Measurements from ENCODE around the gene SQSTM1.
"Not testable (repeated sequence)": the region's sequence is repeated elsewhere in the genome, so short reads cannot be mapped to it uniquely, and the experiment has no call there.

Gene SQSTM1

DNA sequence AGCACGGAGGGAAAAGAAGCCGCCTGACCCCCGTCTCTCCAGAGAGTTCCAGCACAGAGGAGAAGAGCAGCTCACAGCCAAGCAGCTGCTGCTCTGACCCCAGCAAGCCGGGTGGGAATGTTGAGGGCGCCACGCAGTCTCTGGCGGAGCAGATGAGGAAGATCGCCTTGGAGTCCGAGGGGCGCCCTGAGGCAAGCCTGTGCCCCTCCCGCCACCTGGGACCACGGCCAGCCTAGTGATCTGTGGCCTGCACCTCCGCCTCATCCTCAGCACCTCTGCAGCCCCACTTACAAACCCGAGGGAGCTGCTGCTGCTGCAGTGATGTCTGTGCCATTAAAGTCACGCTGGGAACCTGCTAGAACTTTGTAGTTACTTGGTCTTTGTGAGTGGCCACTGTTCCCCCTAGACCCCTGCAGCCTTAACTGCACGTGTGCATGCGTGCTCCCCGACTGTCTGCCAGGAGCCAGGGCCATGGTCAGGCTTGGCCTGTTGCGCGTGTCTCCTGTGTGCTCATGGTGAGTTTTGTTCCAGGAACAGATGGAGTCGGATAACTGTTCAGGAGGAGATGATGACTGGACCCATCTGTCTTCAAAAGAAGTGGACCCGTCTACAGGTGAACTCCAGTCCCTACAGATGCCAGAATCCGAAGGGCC is 12.5 kb downstream of the SQSTM1 start:
- Histone ChIP-seq H3K4me3 (ENCODE audit: low read depth in 1 of 5, low read length in 5 of 5) (no peak overlapping the region), H3K9ac (ENCODE audit: low read length in 5 of 5) (no peak overlapping the region), H3K27me3 (ENCODE audit: control insufficient read depth in 5 of 5, insufficient read depth in 4 of 5, low read length in 5 of 5) (no peaks in the 10 kb centered on the region), H3K36me3 (ENCODE audit: control insufficient read depth in 5 of 5, insufficient read depth in 5 of 5, low read length in 5 of 5) (peaks cover 11 to 88% (median 77%) of the 10 kb centered on the region in 5 donors), H3K27ac (ENCODE audit: low read depth, low read length) (peak overlapping the region; percentile 9), H3K4me1 (ENCODE audit: control insufficient read depth in 5 of 5, insufficient read depth in 5 of 5, low read length in 5 of 5) (peaks cover 0 to 11% (median 10%) of the 10 kb centered on the region in 5 donors), H3K9me3 (ENCODE audit: control insufficient read depth in 5 of 5, low read length in 5 of 5) (no peaks in the 10 kb centered on the region)

DNA sequence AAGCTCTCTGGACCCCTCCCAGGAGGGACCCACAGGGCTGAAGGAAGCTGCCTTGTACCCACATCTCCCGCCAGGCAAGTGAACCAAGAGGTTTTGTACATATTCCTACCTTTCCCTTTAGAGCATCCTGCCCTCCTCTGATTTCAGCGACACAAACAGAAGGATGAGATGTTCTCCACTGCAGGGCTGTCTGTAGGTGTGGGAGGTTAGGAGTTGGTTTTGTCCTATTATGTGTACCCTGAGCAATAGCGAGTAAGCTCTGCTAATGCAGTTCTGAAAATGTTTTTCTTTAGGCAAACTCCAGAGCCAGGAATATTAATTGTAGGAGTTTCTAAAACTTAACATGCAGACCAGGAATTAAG is 13.0 kb downstream of the SQSTM1 start:
- Histone ChIP-seq H3K9me3 (ENCODE audit: control insufficient read depth in 5 of 5, low read length in 5 of 5) (no peaks in the 10 kb centered on the region), H3K27me3 (ENCODE audit: control insufficient read depth in 5 of 5, insufficient read depth in 4 of 5, low read length in 5 of 5) (no peaks in the 10 kb centered on the region), H3K4me3 (ENCODE audit: low read depth in 1 of 5, low read length in 5 of 5) (no peak overlapping the region), H3K36me3 (ENCODE audit: control insufficient read depth in 5 of 5, insufficient read depth in 5 of 5, low read length in 5 of 5) (peaks cover 11 to 89% (median 80%) of the 10 kb centered on the region in 5 donors), H3K4me1 (ENCODE audit: control insufficient read depth in 5 of 5, insufficient read depth in 5 of 5, low read length in 5 of 5) (peaks cover 0 to 11% (median 10%) of the 10 kb centered on the region in 5 donors), H3K9ac (ENCODE audit: low read length in 5 of 5) (no peak overlapping the region), H3K27ac (ENCODE audit: low read depth, low read length) (peak overlapping the region; percentile 9)

DNA sequence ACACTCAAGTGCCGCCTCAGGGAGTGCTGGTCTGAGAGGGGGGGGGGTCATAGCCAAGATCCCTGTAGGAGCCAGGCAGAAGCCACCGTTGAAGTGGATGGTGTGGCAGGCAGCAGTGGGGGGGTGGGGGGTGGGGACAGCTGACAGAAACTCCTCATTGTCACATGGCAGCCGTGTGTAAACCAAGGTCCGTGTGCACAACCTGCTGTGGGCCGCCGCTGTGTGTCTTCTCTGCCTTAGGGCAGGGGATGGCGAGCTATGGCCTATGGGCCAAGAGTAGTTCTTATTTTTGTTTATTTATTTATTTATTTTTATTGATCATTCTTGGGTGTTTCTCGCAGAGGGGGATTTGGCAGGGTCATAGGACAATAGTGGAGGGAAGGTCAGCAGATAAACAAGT is 13.4 kb downstream of the SQSTM1 start:
- Histone ChIP-seq H3K4me3 (ENCODE audit: low read depth in 1 of 5, low read length in 5 of 5) (no peak overlapping the region), H3K4me1 (ENCODE audit: control insufficient read depth in 5 of 5, insufficient read depth in 5 of 5, low read length in 5 of 5) (peaks cover 0 to 8% (median 7%) of the 10 kb centered on the region in 5 donors), H3K9ac (ENCODE audit: low read length in 5 of 5) (no peak overlapping the region), H3K27me3 (ENCODE audit: control insufficient read depth in 5 of 5, insufficient read depth in 4 of 5, low read length in 5 of 5) (no peaks in the 10 kb centered on the region), H3K27ac (ENCODE audit: low read depth, low read length) (no peak overlapping the region), H3K9me3 (ENCODE audit: control insufficient read depth in 5 of 5, low read length in 5 of 5) (no peaks in the 10 kb centered on the region), H3K36me3 (ENCODE audit: control insufficient read depth in 5 of 5, insufficient read depth in 5 of 5, low read length in 5 of 5) (peaks cover 11 to 86% (median 77%) of the 10 kb centered on the region in 5 donors)

DNA sequence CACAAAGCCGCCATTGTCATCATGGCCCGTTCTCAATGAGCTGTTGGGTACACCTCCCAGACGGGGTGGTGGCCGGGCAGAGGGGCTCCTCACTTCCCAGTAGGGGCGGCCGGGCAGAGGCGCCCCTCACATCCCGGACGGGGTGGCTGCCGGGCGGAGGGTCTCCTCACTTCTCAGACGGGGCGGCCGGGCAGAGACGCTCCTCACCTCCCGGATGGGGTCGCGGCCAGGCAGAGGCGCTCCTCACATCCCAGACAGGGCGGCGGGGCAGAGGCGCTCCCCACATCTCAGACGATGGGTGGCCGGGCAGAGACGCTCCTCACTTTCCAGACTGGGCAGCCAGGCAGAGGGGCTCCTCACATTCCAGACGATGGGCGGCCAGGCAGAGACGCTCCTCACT is 14.2 kb downstream of the SQSTM1 start:
- H3K4me1 ChIP-seq (ENCODE audit: control insufficient read depth in 5 of 5, insufficient read depth in 5 of 5, low read length in 5 of 5); H3K27me3 ChIP-seq (ENCODE audit: control insufficient read depth in 5 of 5, insufficient read depth in 4 of 5, low read length in 5 of 5); H3K27ac ChIP-seq (ENCODE audit: low read depth, low read length); H3K9me3 ChIP-seq (ENCODE audit: control insufficient read depth in 5 of 5, low read length in 5 of 5); H3K4me3 ChIP-seq (ENCODE audit: low read depth in 1 of 5, low read length in 5 of 5); H3K9ac ChIP-seq (ENCODE audit: low read length in 5 of 5): not testable (repeated sequence)
- peaks cover 11 to 81% (median 74%) of the 10 kb centered on the region in 5 donors for H3K36me3 ChIP-seq (ENCODE audit: control insufficient read depth in 5 of 5, insufficient read depth in 5 of 5, low read length in 5 of 5)

DNA sequence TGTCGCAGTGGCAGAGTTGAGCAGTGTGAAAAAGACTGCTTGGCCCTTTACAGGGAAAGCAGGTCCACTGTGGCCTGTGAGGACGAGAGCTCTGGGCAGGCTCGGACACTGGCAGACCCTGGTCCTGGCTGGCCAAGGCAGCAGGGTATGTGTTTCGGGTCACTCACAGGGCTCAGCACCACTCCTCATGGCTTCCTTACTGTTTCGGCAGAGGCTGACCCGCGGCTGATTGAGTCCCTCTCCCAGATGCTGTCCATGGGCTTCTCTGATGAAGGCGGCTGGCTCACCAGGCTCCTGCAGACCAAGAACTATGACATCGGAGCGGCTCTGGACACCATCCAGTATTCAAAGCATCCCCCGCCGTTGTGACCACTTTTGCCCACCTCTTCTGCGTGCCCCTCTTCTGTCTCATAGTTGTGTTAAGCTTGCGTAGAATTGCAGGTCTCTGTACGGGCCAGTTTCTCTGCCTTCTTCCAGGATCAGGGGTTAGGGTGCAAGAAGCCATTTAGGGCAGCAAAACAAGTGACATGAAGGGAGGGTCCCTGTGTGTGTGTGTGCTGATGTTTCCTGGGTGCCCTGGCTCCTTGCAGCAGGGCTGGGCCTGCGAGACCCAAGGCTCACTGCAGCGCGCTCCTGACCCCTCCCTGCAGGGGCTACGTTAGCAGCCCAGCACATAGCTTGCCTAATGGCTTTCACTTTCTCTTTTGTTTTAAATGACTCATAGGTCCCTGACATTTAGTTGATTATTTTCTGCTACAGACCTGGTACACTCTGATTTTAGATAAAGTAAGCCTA is 15.7 kb downstream of the SQSTM1 start:
- peak overlapping the region; percentile 69 for H3K27ac ChIP-seq (ENCODE audit: low read depth, low read length)
- peaks cover 5 to 81% (median 74%) of the 10 kb centered on the region in 5 donors for H3K36me3 ChIP-seq (ENCODE audit: control insufficient read depth in 5 of 5, insufficient read depth in 5 of 5, low read length in 5 of 5)
- no peak overlapping the region for H3K9ac ChIP-seq (ENCODE audit: low read length in 5 of 5)
- no peaks in the 10 kb centered on the region for H3K9me3 ChIP-seq (ENCODE audit: control insufficient read depth in 5 of 5, low read length in 5 of 5)
- H3K4me3 ChIP-seq (ENCODE audit: low read depth in 1 of 5, low read length in 5 of 5), result no peak overlapping the region
- H3K27me3 ChIP-seq (ENCODE audit: control insufficient read depth in 5 of 5, insufficient read depth in 4 of 5, low read length in 5 of 5), result no peaks in the 10 kb centered on the region
- peaks cover 2 to 8% (median 5%) of the 10 kb centered on the region in 5 donors for H3K4me1 ChIP-seq (ENCODE audit: control insufficient read depth in 5 of 5, insufficient read depth in 5 of 5, low read length in 5 of 5)

DNA sequence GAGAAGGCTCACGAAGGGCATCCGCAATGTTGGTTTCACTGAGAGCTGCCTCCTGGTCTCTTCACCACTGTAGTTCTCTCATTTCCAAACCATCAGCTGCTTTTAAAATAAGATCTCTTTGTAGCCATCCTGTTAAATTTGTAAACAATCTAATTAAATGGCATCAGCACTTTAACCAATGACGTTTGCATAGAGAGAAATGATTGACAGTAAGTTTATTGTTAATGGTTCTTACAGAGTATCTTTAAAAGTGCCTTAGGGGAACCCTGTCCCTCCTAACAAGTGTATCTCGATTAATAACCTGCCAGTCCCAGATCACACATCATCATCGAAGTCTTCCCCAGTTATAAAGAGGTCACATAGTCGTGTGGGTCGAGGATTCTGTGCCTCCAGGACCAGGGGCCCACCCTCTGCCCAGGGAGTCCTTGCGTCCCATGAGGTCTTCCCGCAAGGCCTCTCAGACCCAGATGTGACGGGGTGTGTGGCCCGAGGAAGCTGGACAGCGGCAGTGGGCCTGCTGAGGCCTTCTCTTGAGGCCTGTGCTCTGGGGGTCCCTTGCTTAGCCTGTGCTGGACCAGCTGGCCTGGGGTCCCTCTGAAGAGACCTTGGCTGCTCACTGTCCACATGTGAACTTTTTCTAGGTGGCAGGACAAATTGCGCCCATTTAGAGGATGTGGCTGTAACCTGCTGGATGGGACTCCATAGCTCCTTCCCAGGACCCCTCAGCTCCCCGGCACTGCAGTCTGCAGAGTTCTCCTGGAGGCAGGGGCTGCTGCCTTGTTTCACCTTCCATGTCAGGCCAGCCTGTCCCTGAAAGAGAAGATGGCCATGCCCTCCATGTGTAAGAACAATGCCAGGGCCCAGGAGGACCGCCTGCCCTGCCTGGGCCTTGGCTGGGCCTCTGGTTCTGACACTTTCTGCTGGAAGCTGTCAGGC is 16.6 kb downstream of the SQSTM1 start:
- Histone ChIP-seq H3K4me1 (ENCODE audit: control insufficient read depth in 5 of 5, insufficient read depth in 5 of 5, low read length in 5 of 5) (peaks cover 2 to 8% (median 5%) of the 10 kb centered on the region in 5 donors), H3K27ac (ENCODE audit: low read depth, low read length) (peak overlapping the region; percentile 69), H3K36me3 (ENCODE audit: control insufficient read depth in 5 of 5, insufficient read depth in 5 of 5, low read length in 5 of 5) (peaks cover 5 to 77% (median 74%) of the 10 kb centered on the region in 5 donors), H3K9me3 (ENCODE audit: control insufficient read depth in 5 of 5, low read length in 5 of 5) (no peaks in the 10 kb centered on the region), H3K27me3 (ENCODE audit: control insufficient read depth in 5 of 5, insufficient read depth in 4 of 5, low read length in 5 of 5) (no peaks in the 10 kb centered on the region), H3K4me3 (ENCODE audit: low read depth in 1 of 5, low read length in 5 of 5) (no peak overlapping the region), H3K9ac (ENCODE audit: low read length in 5 of 5) (peak overlapping the region in 1 of 5 donors; percentile 13)

DNA sequence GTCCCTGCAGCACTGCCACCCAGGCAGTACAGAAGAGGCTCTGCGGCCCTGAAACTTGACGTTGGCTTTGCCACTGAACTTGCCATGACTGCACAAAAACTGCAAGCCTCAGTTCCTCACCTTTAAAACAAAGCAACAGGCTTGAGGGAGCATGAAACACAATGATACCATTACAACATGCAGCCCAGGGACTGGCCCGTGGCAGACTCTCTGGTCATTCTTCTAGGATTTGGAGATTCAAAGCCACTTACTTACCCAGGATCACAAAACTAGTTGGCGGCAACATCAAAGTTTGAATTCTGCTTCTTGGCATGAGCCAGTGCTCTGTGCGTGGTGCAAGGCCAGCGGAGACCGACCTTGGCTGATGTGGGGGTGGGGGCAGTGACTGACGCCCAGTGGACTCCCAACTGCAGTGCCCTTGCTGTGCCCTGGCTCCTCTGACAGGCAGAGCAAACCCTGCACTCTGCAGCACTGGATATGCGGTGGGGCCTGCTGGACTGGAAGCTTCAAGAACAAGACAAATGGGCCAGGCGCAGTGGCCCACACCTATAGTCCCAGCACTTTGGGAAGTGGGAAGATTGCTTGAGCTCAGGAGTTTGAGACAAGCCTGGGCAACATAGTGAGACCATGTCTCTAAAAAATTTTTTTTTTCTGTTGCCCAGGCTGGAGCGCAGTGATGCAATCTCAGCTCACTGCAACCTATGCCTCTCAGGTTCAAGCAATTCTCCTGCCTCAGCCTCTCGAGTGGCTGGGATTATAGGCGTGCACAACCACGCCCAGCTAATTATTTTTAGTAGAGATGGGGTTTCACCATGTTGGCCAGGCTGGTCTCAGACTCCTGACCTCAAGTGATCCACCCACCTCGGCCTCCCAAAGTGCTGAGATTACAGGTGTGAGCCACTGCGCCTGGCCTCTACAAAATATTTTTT is 18.9 kb downstream of the SQSTM1 start:
- Histone ChIP-seq H3K9ac (ENCODE audit: low read length in 5 of 5) (no peak overlapping the region), H3K36me3 (ENCODE audit: control insufficient read depth in 5 of 5, insufficient read depth in 5 of 5, low read length in 5 of 5) (peaks cover 2 to 66% (median 62%) of the 10 kb centered on the region in 5 donors), H3K4me1 (ENCODE audit: control insufficient read depth in 5 of 5, insufficient read depth in 5 of 5, low read length in 5 of 5) (peaks cover 2 to 8% (median 5%) of the 10 kb centered on the region in 5 donors), H3K4me3 (ENCODE audit: low read depth in 1 of 5, low read length in 5 of 5) (no peak overlapping the region), H3K27me3 (ENCODE audit: control insufficient read depth in 5 of 5, insufficient read depth in 4 of 5, low read length in 5 of 5) (no peaks in the 10 kb centered on the region), H3K27ac (ENCODE audit: low read depth, low read length) (no peak overlapping the region), H3K9me3 (ENCODE audit: control insufficient read depth in 5 of 5, low read length in 5 of 5) (peaks cover 0 to 3% (median 0%) of the 10 kb centered on the region in 5 donors)

DNA sequence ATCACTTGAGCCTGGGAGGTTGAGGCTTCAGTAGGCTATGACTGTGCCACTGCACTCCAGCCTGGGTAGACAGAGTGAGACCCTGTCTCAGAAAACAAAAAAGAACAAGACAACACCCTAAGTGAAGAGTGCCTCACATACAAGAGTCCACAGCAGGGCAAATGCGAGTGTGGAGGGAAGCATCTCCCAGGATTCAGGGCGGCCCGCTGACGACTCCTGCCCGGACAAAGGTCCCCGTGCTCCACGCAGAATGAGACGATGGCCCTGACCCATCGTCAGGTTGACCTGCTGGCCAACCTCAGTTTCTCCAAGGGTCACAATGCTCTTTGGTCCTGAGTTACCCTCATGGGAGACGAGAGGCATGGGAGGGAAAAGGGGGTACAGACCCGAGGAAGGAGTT is 19.6 kb downstream of the SQSTM1 start:
- H3K9ac ChIP-seq (ENCODE audit: low read length in 5 of 5), result no peak overlapping the region
- peaks cover 2 to 66% (median 62%) of the 10 kb centered on the region in 5 donors for H3K36me3 ChIP-seq (ENCODE audit: control insufficient read depth in 5 of 5, insufficient read depth in 5 of 5, low read length in 5 of 5)
- peaks cover 0 to 3% (median 2%) of the 10 kb centered on the region in 5 donors for H3K9me3 ChIP-seq (ENCODE audit: control insufficient read depth in 5 of 5, low read length in 5 of 5)
- H3K27ac ChIP-seq (ENCODE audit: low read depth, low read length), result no peak overlapping the region
- no peak overlapping the region for H3K4me3 ChIP-seq (ENCODE audit: low read depth in 1 of 5, low read length in 5 of 5)
- no peaks in the 10 kb centered on the region for H3K27me3 ChIP-seq (ENCODE audit: control insufficient read depth in 5 of 5, insufficient read depth in 4 of 5, low read length in 5 of 5)
- H3K4me1 ChIP-seq (ENCODE audit: control insufficient read depth in 5 of 5, insufficient read depth in 5 of 5, low read length in 5 of 5), result peaks cover 2 to 8% (median 5%) of the 10 kb centered on the region in 5 donors

DNA sequence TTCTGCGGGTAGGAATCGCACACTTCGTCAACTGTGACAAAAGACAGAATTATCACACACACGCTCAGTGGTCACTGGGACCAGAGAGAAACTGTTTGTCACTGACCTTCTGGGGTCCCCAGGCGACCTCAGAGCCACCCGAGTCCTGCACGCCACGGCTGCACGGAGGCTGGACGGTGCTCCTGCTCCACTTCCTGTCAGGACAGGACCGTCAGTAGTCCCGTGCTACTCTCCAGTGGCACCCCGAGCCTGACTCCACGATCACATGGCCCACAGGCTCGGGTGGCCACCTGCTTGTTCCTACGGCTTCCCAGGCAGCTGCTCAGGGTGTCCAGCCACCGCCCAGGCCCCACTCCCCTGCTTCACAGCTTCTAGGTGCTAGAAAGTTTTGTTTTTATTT is 20.1 kb downstream of the SQSTM1 start:
- no peak overlapping the region for H3K9ac ChIP-seq (ENCODE audit: low read length in 5 of 5)
- no peak overlapping the region for H3K27ac ChIP-seq (ENCODE audit: low read depth, low read length)
- H3K4me1 ChIP-seq (ENCODE audit: control insufficient read depth in 5 of 5, insufficient read depth in 5 of 5, low read length in 5 of 5), result peaks cover 2 to 8% (median 5%) of the 10 kb centered on the region in 5 donors
- no peaks in the 10 kb centered on the region for H3K27me3 ChIP-seq (ENCODE audit: control insufficient read depth in 5 of 5, insufficient read depth in 4 of 5, low read length in 5 of 5)
- H3K9me3 ChIP-seq (ENCODE audit: control insufficient read depth in 5 of 5, low read length in 5 of 5), result peaks cover 0 to 3% (median 2%) of the 10 kb centered on the region in 5 donors
- no peak overlapping the region for H3K4me3 ChIP-seq (ENCODE audit: low read depth in 1 of 5, low read length in 5 of 5)
- peaks cover 2 to 64% (median 62%) of the 10 kb centered on the region in 5 donors for H3K36me3 ChIP-seq (ENCODE audit: control insufficient read depth in 5 of 5, insufficient read depth in 5 of 5, low read length in 5 of 5)
